Measurements from ENCODE around the gene DYRK1B.

GRCh38 chr19:39819786-39820185 lies 14.2 kb downstream of the DYRK1B start:
- TF ChIP-seq PBX3 (IDR thresholded peaks at IDR 0.05) (no peak), ZFP36 (IDR thresholded peaks at IDR 0.05; ENCODE audit: borderline replicate concordance, partially characterized antibody) (no peak), CTCF (IDR thresholded peaks at IDR 0.05) (no peak), BHLHE40 (IDR thresholded peaks at IDR 0.05; ENCODE audit: low read depth, low read length) (no peak), BCL3 (IDR thresholded peaks at IDR 0.05) (no peak), TP53 (CRISPR knock-in tag; IDR thresholded peaks at IDR 0.05) (no peak), HOXB13 (CRISPR knock-in tag; IDR thresholded peaks at IDR 0.05; ENCODE audit: low read depth) (no peak), JUNB (IDR thresholded peaks at IDR 0.05) (no peak), RFX5 (IDR thresholded peaks at IDR 0.05) (no peak)
